Epithelial cell of esophagus (primary cell): ENCODE results near the gene STIM2.
A peak's percentile ranks its signal among the peaks of the same experiment; 100 is the strongest.

Source experiments
- DNase-seq: peaks from one replicate; pipeline ENCODE4 v3.0.0; 2010; ENCODE audit warnings: low read depth
- H3K4me3 ChIP-seq: 2 replicates; pipeline ENCODE4 v1.5.1; 2011; ENCODE audit warnings: mild to moderate bottlenecking, low read length, control low read depth
- CTCF ChIP-seq: IDR thresholded peaks from 2 replicates; pipeline ENCODE4 v1.5.1; 2011; ENCODE audit warnings: low read depth, mild to moderate bottlenecking, low read length, control low read depth, inconsistent platforms; ENCODE audit not compliant: insufficient read depth; ENCODE audit errors: missing control alignments

Gene STIM2

DNA sequence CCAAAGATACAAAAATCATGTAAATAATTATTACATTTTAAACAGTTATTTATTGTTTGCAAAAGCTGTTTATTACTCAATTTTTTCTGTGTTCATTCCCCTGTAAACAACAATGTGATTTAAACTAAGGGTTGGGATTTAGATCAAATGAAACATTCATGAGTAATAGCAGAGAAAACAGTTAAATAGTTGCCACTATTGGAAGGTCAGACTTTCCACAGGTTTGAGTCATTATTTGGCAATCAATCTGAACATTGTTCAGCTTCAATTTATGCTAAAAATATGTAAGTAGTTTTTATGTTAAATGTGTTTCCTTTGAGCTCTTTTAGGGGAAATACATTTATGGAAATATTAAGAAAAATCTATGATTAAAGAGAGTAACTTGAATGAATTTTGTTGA is 144.9 kb downstream of the STIM2 start:
- H3K4me3 ChIP-seq = no peak overlapping the region
- TF ChIP-seq CTCF = no peak
- peak; percentile 77 for DNase-seq

- no peak for DNase-seq
- no peak overlapping the region for H3K4me3 ChIP-seq
- no peak for TF ChIP-seq CTCF
Measured at GRCh38 chr4:27005905-27006590, 145.4 kb downstream of the STIM2 start.

GRCh38 chr4:27006646-27007045 is 146.0 kb downstream of the STIM2 start:
- DNase-seq = no peak
- TF ChIP-seq CTCF = no peak
- H3K4me3 ChIP-seq = no peak overlapping the region

- TF ChIP-seq CTCF = no peak
- H3K4me3 ChIP-seq = no peak overlapping the region
- DNase-seq = no peak
Measured at GRCh38 chr4:27007507-27007906, 146.9 kb downstream of the STIM2 start.

DNA sequence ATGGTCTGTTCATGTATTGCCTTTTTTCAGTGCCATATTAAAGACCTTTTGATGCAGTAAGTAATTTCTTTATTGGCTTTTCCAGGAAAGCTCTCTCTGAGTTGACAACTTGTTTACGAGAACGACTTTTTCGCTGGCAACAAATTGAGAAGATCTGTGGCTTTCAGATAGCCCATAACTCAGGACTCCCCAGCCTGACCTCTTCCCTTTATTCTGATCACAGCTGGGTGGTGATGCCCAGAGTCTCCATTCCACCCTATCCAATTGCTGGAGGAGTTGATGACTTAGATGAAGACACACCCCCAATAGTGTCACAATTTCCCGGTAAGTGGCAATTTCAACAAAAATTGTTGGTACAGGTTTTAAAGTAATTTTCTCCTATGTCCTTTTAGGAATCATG is 148.0 kb downstream of the STIM2 start:
- H3K4me3 ChIP-seq = no peak overlapping the region
- TF ChIP-seq CTCF = no peak
- DNase-seq = no peak

DNA sequence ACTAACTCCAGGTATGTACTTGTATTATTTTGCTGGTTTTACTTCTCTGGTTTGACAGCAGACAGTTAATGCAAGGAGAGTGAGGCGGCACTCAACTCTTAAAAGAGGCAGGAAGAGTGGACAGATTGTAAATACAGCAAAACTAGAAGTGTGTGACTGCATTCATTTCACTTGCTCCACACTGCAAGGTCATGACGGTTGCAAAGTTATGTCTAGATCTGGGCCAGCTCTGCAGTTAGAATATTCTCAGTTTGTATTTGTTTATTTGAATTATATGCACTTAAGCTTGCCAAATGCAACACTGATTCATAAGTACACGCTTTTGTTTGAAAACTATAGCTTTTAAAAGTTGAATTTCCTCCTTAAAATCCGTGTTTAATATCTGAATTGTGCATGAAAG is 148.9 kb downstream of the STIM2 start:
- DNase-seq = no peak
- no peak overlapping the region for H3K4me3 ChIP-seq
- no peak for TF ChIP-seq CTCF

DNA sequence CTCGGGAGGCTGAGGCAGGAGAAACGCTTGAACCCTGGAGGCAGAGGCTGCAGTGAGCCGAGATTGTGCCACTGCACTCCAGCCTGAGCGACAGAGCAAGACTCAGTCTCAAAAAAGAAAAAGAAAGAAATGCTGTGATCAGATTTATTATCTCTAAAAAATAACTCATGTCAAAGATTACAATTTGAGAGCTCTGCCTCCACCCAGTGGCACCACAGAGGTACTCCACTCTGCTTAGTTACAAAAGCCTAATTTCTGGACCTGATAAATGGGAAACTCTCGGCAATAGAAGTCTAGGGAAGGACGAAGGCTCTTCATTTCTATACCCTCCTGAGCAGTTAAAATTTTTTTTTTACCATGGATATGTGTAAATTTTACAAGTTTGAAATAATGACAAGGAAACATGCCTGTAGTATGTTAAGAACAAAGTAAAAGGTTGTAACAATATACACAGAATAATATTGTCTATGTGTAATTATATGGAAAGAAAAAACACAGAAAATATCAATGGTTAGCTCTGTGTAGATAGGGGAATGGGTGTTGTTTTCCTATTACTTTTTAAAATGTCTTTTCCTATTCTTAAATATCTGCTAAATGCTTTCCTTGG is 149.8 kb downstream of the STIM2 start:
- peak; percentile 68 for DNase-seq
- no peak overlapping the region for H3K4me3 ChIP-seq
- TF ChIP-seq CTCF = peak; percentile 91
